Sigmoid colon (tissue), 4 donors: ENCODE results near the gene INSIG1.

Experiments
- POLR2A ChIP-seq, 2 donors: fragments of 450-650 bp; IDR thresholded peaks; one replicate each; pipeline ENCODE4 v1.6.1; 2016; ENCODE audit warnings: antibody characterized with exemption in 2 of 2, mild to moderate bottlenecking in 2 of 2, moderate library complexity in 2 of 2
- POLR2AphosphoS5 ChIP-seq, 4 donors: sonication (generic); formaldehyde crosslinking; IDR thresholded peaks; one replicate each; pipeline ENCODE4 v1.6.1; 2017; ENCODE audit warnings: antibody characterized with exemption in 4 of 4
- TF ChIP-seq, protein P1 (sequence below), 4 experiments: fragments of 450-650 bp in 3 of 4; fragments of 200-600 bp in 1 of 4; IDR thresholded peaks; one replicate each; pipeline ENCODE4 v1.5.1; 2016 to 2019; ENCODE audit warnings: antibody characterized with exemption in 4 of 4, mild to moderate bottlenecking in 3 of 4, moderate library complexity in 2 of 4

DNA sequence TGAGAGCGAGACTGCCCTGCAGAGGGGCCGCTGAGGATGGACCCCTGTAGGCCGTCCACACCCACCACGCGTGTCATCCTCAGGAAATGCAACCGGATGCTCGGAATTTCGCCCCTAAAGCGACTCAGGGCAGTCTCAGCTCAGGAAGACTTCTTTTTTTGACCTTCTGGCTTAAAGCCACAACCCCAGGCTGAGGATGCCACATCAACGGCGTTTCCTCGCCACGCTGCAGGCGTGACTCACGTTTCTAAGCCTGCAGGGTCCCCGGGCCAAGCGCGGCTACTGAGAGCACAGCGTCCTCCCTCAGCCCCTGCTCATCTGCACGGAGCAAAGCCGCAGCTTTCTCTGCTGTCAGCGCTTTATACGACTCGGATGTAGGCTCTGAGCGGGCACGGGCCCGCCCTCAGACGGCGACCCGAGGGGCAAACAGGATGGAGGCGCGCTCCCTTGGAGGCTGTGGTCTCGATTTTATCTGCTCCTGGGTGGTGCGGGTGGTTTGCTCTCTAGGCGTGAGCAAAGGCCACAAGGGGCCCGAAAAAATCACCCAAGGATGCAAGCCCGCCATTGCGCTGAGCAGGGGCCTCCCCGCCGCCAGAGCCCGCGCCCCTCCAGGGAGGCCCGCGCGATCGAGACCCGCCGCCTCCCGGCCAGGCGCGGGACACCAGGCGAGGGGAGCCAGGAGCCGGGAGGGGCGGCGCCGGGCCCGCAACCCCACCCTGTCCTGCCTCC lies 726 bp upstream of the INSIG1 start:
- TF ChIP-seq, protein P1, sequence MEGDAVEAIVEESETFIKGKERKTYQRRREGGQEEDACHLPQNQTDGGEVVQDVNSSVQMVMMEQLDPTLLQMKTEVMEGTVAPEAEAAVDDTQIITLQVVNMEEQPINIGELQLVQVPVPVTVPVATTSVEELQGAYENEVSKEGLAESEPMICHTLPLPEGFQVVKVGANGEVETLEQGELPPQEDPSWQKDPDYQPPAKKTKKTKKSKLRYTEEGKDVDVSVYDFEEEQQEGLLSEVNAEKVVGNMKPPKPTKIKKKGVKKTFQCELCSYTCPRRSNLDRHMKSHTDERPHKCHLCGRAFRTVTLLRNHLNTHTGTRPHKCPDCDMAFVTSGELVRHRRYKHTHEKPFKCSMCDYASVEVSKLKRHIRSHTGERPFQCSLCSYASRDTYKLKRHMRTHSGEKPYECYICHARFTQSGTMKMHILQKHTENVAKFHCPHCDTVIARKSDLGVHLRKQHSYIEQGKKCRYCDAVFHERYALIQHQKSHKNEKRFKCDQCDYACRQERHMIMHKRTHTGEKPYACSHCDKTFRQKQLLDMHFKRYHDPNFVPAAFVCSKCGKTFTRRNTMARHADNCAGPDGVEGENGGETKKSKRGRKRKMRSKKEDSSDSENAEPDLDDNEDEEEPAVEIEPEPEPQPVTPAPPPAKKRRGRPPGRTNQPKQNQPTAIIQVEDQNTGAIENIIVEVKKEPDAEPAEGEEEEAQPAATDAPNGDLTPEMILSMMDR (IDR thresholded peaks at IDR 0.05) = peak in 3 of 4 experiments; percentile 21 to 33 (median 29)
- TF ChIP-seq POLR2A (IDR thresholded peaks at IDR 0.05) = no peak
- peak in 1 of 4 donors; percentile 53 for TF ChIP-seq POLR2AphosphoS5 (IDR thresholded peaks at IDR 0.05)
